Esophagus (tissue), 2 donors: ENCODE results near the gene LACC1. TPM values are rescaled to one million over a fixed set of nuclear protein-coding genes. Genes with fewer than 3 reads are reported as not detected.

Experiments
- H3K27ac ChIP-seq, 2 donors: one replicate each; pipeline ENCODE4 v1.5.1; 2013; ENCODE audit warnings: low read depth in 2 of 2, mild to moderate bottlenecking in 2 of 2, inconsistent platforms in 1 of 2, low read length in 1 of 2, moderate library complexity in 1 of 2
- H3K27me3 ChIP-seq, 2 donors: one replicate each; pipeline ENCODE4 v1.6.1; 2013; ENCODE audit warnings: low read length in 2 of 2, control low read depth in 1 of 2, mild to moderate bottlenecking in 1 of 2; ENCODE audit not compliant: insufficient read depth in 2 of 2, control insufficient read depth in 1 of 2
- H3K36me3 ChIP-seq, 2 donors: one replicate each; pipeline ENCODE4 v1.6.1; 2013; ENCODE audit warnings: low read length in 1 of 2; ENCODE audit not compliant: control insufficient read depth in 2 of 2, insufficient read depth in 2 of 2
- H3K4me1 ChIP-seq, 2 donors: one replicate each; pipeline ENCODE4 v1.6.1; 2013; ENCODE audit warnings: low read length in 1 of 2; ENCODE audit not compliant: control insufficient read depth in 2 of 2, insufficient read depth in 2 of 2
- H3K4me3 ChIP-seq, 2 donors: one replicate each; pipeline ENCODE4 v1.5.1; 2013; ENCODE audit warnings: low read length in 2 of 2, mild to moderate bottlenecking in 2 of 2, low read depth in 1 of 2, moderate library complexity in 1 of 2
- H3K9me3 ChIP-seq, 2 donors: one replicate each; pipeline ENCODE4 v1.6.1; 2013; ENCODE audit warnings: mild to moderate bottlenecking in 2 of 2, low read depth in 1 of 2, low read length in 1 of 2, moderate library complexity in 1 of 2; ENCODE audit not compliant: control insufficient read depth in 2 of 2, insufficient read depth in 1 of 2
- WGBS, 2 donors: extraction: QIAGEN DNeasy Blood & Tissue Kit; methylation state at CpG; one replicate each; pipeline ENCODE4 v1.1.7; 2013; 5-methylcytosine and 5-hydroxymethylcytosine counted together
- polyA plus RNA-seq, 2 donors: library from polyadenylated mRNA; stranded (reverse); fragments of 200-250 nt; gene quantifications; one replicate each; pipeline ENCODE4 v1.2.3, GENCODE V29; 2013
- donor health status: healthy with polysubstance abuse.
- donor health status: Bipolar disorder and iron deficiency.

The LACC1 gene
- polyA plus RNA-seq, 2 donors = 4.6 to 5.0 TPM

DNA sequence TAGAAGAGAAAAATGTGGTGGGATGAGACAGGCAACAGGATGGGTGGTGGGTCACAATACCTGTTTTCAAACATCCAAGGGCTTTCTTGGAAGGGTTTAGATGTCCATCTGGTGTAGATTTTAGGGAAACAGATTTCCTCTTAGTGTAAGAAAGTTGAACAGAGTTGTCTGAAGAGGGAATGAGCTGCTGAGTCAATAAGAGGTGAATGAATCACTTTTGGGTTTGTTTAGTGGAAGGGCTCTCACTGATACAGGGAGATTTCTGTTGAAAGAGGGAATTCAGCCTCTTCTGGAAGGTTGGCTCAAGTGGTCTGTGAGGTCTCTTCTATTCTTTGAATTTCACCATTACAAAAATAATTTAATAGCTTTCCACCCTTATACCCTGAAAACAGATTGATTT, 54.6 kb downstream of the LACC1 start:
- Histone ChIP-seq H3K9me3 (no peaks in the 10 kb centered on the region), H3K4me1 (peaks cover 0 to 3% of the 10 kb centered on the region in 2 donors), H3K27me3 (no peaks in the 10 kb centered on the region), H3K27ac (no peak overlapping the region), H3K4me3 (no peak overlapping the region), H3K36me3 (no peaks in the 10 kb centered on the region)

DNA sequence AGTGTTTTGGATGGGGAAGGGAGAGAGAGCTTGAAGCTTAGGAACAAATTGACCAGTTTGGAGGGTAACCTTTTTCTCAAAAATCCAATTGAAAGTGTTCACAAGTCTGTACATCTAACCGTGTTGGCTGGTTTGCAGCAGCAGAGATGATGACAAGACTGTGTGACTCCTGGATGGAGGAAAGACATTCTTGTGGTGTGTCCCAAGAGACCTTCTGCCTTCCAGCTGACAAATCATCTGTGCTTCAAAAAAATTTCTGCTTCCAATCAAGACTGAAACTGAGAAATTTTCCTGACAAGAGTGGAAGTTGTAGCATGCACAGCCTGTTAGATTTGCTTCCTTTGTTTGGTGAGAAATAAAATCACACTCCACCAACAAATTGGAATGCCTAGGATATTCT, 56.2 kb downstream of the LACC1 start:
- Histone ChIP-seq H3K27ac (no peak overlapping the region), H3K4me3 (no peak overlapping the region), H3K4me1 (peaks cover 0 to 3% of the 10 kb centered on the region in 2 donors), H3K36me3 (no peaks in the 10 kb centered on the region), H3K9me3 (no peaks in the 10 kb centered on the region), H3K27me3 (no peaks in the 10 kb centered on the region)
- WGBS, 2 donors = 61 to 65% methylated on average over 1 of the region's 1 CpG

DNA sequence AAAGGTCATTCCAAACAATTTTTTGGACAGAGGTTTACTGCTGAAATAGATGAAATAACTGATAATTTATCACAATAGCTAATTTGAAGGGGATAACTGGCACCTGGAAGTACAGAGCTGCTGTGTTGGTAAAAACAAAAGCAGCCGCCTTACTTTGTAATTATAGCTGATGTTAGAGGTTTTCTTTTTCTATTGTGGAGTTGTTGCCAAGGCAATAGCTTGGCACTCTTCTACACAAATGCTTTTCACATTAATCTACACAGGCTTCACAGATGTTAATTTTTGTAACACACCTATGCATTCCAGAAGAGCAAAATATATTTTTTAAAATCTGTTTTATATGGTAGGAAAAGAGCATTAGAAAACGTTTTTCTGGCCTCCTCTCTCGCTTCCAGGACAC, 56.9 kb downstream of the LACC1 start:
- Histone ChIP-seq H3K4me3 (no peak overlapping the region), H3K36me3 (no peaks in the 10 kb centered on the region), H3K27me3 (no peaks in the 10 kb centered on the region), H3K27ac (no peak overlapping the region), H3K9me3 (no peaks in the 10 kb centered on the region), H3K4me1 (peaks cover 0 to 3% of the 10 kb centered on the region in 2 donors)
- WGBS, 2 donors = 41 to 45% methylated on average over 3 of the region's 3 CpGs

DNA sequence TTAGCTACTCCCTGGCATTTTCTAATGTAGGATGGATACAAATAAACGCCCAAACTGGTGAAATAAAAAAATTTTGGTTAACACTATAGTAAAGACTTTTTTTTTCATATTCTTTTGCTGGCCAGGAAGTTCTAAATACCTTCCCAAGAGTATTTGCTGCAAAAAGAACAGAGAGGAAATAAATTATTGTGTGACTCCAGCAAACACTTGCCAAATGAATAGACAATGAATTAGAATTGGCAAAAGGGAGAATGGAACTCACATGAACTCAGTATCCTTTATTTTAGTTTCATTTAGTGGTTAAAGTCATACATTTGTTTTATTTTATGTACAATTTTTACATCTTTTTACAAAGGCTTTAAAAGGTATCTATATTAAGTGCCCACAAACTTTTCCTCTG, 58.1 kb downstream of the LACC1 start:
- no peak overlapping the region for H3K4me3 ChIP-seq
- WGBS, 2 donors = 69 to 70% methylated on average over 1 of the region's 1 CpG
- no peak overlapping the region for H3K27ac ChIP-seq
- no peaks in the 10 kb centered on the region for H3K36me3 ChIP-seq
- no peaks in the 10 kb centered on the region for H3K27me3 ChIP-seq
- H3K4me1 ChIP-seq = peaks cover 0 to 3% of the 10 kb centered on the region in 2 donors
- H3K9me3 ChIP-seq = no peaks in the 10 kb centered on the region

DNA sequence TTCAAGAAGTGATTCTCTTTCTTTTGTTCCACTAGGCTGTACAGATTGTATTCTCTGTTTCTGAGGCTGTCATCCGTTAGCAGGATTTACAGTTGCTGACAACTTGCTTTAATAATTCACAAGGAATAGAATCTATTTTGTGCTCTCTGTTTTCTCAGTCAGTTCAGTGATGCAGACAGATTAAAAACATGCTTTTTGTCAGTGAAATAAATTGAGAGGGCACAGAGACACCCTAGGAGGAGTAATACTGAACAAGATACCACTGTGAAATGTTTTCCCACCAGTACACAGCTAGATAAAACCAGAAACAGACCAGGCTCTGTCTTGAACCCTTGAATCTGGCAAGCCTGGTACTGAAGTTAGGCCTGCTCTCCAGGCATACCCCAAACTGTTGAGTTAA, 58.7 kb downstream of the LACC1 start:
- no peak overlapping the region for H3K27ac ChIP-seq
- H3K27me3 ChIP-seq = no peaks in the 10 kb centered on the region
- H3K36me3 ChIP-seq = no peaks in the 10 kb centered on the region
- 70 to 79% methylated on average over 1 of the region's 1 CpG for WGBS, 2 donors
- H3K9me3 ChIP-seq = no peaks in the 10 kb centered on the region
- H3K4me3 ChIP-seq = no peak overlapping the region
- peaks cover 0 to 3% of the 10 kb centered on the region in 2 donors for H3K4me1 ChIP-seq

DNA sequence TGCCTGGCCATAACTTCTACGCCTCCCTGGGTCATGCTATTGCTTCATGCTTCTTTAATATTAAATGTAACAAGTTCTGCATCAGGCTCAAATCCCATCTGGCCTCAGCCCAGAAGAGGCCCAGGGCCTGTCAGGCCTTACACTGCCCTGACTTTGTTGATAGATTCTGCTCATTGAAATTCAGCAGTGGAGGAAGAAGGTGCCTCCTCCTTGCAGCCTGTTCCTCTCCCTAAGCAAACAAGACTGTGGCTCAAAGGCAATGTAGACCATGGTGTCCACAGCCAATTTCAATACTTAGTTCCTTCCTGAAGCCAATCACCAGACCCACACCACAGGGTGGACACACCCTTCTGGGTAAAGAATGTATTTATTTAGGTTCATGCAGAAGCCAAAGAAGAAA, 59.4 kb downstream of the LACC1 start:
- H3K36me3 ChIP-seq = no peaks in the 10 kb centered on the region
- no peak overlapping the region for H3K4me3 ChIP-seq
- peaks cover 0 to 3% of the 10 kb centered on the region in 2 donors for H3K4me1 ChIP-seq
- no peak overlapping the region for H3K27ac ChIP-seq
- no peaks in the 10 kb centered on the region for H3K9me3 ChIP-seq
- 75 to 89% methylated on average over 1 of the region's 1 CpG for WGBS, 2 donors
- no peaks in the 10 kb centered on the region for H3K27me3 ChIP-seq

DNA sequence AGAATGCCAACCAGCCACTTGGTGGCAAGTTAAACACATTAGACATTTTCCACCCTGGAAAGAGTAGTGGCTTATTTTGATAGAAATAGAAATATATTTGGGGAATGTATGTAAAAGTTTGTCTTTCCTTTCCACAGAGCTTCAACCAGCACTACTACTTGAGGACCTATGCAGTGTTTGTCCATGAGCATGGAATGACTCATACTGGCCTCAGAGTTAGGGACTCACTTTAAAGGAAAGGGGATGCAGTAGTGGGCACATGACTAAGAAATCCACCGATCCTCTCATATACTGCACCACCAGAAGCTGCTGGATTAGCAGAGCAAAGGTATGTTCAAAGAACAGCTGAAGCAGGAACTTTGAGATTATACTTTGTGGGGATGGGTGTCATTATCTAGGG, 62.6 kb downstream of the LACC1 start:
- no peaks in the 10 kb centered on the region for H3K9me3 ChIP-seq
- H3K4me1 ChIP-seq = peaks cover 0 to 3% of the 10 kb centered on the region in 2 donors
- no peaks in the 10 kb centered on the region for H3K27me3 ChIP-seq
- no peaks in the 10 kb centered on the region for H3K36me3 ChIP-seq
- H3K4me3 ChIP-seq = no peak overlapping the region
- 83 to 88% methylated on average over 1 of the region's 1 CpG for WGBS, 2 donors
- H3K27ac ChIP-seq = no peak overlapping the region

Other genes with a start within 250 kb of the LACC1 start
- under 1 TPM; 0.10 to 0.29 TPM for gene ENOX1, start 92.9 kb upstream of the LACC1 start, polyA plus RNA-seq
- 1 to 10 TPM; 2.3 to 4.0 TPM for gene CCDC122, start 164 bp upstream of the LACC1 start, polyA plus RNA-seq